IMR-90 (cell line): ENCODE measurements around the gene COL28A1. TPM values are rescaled to one million over a fixed set of nuclear protein-coding genes. Genes with fewer than 3 reads are reported as not detected.

ENCODE experiments used
- ATAC-seq: fragments of 200-7000 bp; cut with Tn5 transposase; 2 replicates; pipeline ENCODE4 v1.9.1; 2020; ENCODE audit warnings: low read depth, mild to moderate bottlenecking, moderate library complexity
- BruUV-seq: library from RNA; stranded (reverse); fragments of 400-500 nt; replicated peaks from 2 replicates; lab custom pipeline; 2021; lab: Mats Ljungman, UMichigan
- CTCF ChIA-PET: fragments of 300-600 bp; formaldehyde crosslinking; extraction: SDS; loops from one replicate; lab custom pipeline; 2021; ENCODE audit warnings: antibody characterized with exemption; lab: Yijun Ruan, JAX
- POLR2A ChIA-PET: fragments of 300-600 bp; sonication (Branson Sonifier 250); formaldehyde crosslinking; loops from one replicate; lab custom pipeline; 2022; ENCODE audit warnings: antibody characterized with exemption; ENCODE audit not compliant: unreplicated experiment; lab: Charles Lee
- DNase-seq: peaks from one replicate; pipeline ENCODE4 v3.0.0; 2013
- H2AFZ ChIP-seq: replicated peaks from 2 replicates; pipeline ENCODE3; 2013; ENCODE audit warnings: low read length, mild to moderate bottlenecking; ENCODE audit not compliant: poor library complexity
- H2AK5ac ChIP-seq: 2 replicates; pipeline ENCODE4 v1.6.1; 2013; ENCODE audit warnings: low read depth, low read length, inconsistent platforms
- H2AK9ac ChIP-seq: replicated peaks from 2 replicates; pipeline ENCODE3; 2013; ENCODE audit warnings: mild to moderate bottlenecking, low read depth, low read length, moderate library complexity; ENCODE audit not compliant: poor library complexity
- H2BK120ac ChIP-seq: 2 replicates; pipeline ENCODE4 v1.6.1; 2013; ENCODE audit warnings: low read depth, low read length, inconsistent platforms
- H2BK15ac ChIP-seq: 3 replicates; pipeline ENCODE4 v1.6.1; 2013; ENCODE audit warnings: low read depth, low read length, inconsistent platforms
- H2BK20ac ChIP-seq: 2 replicates; pipeline ENCODE4 v1.6.1; 2013; ENCODE audit warnings: low read depth, mild to moderate bottlenecking, inconsistent platforms, low read length, moderate library complexity
- H2BK5ac ChIP-seq: 2 replicates; pipeline ENCODE4 v1.6.1; 2013; ENCODE audit warnings: mild to moderate bottlenecking, low read depth, low read length, inconsistent platforms; ENCODE audit not compliant: poor library complexity, severe bottlenecking
- H3K14ac ChIP-seq: replicated peaks from 2 replicates; pipeline ENCODE4 v1.6.1; 2013; ENCODE audit warnings: low read depth, low read length, inconsistent platforms
- H3K18ac ChIP-seq: 2 replicates; pipeline ENCODE4 v1.6.1; 2013; ENCODE audit warnings: low read depth, low read length, control low read depth
- H3K23ac ChIP-seq: 2 replicates; pipeline ENCODE4 v1.6.1; 2013; ENCODE audit warnings: low read depth, low read length, inconsistent platforms
- H3K27ac ChIP-seq: 2 replicates; pipeline ENCODE4 v1.5.1; 2013; ENCODE audit warnings: mild to moderate bottlenecking, control low read depth, low read length; ENCODE audit not compliant: insufficient read depth
- H3K27me3 ChIP-seq: 2 replicates; pipeline ENCODE4 v1.6.1; 2013; ENCODE audit warnings: low read length; ENCODE audit not compliant: control insufficient read depth, insufficient read depth
- H3K36me3 ChIP-seq: 2 replicates; pipeline ENCODE4 v1.6.1; 2013; ENCODE audit warnings: low read length, mixed read lengths; ENCODE audit not compliant: control insufficient read depth, insufficient read depth
- H3K4ac ChIP-seq: 2 replicates; pipeline ENCODE4 v1.6.1; 2013; ENCODE audit warnings: low read depth, low read length, inconsistent platforms
- H3K4me1 ChIP-seq: 2 replicates; pipeline ENCODE4 v1.6.1; 2013; ENCODE audit warnings: low read length, mixed read lengths; ENCODE audit not compliant: control insufficient read depth, insufficient read depth
- H3K4me2 ChIP-seq: 2 replicates; pipeline ENCODE4 v1.6.1; 2013; ENCODE audit warnings: low read depth, mild to moderate bottlenecking, control low read depth, low read length, moderate library complexity
- H3K4me3 ChIP-seq: 2 replicates; pipeline ENCODE4 v1.5.1; 2013; ENCODE audit warnings: low read depth, mild to moderate bottlenecking, control low read depth, low read length, moderate library complexity; ENCODE audit not compliant: insufficient read depth
- H3K56ac ChIP-seq: 2 replicates; pipeline ENCODE4 v1.6.1; 2013; ENCODE audit warnings: low read length, inconsistent platforms; ENCODE audit not compliant: insufficient read depth; ENCODE audit errors: extremely low read depth
- H3K79me1 ChIP-seq, 2 experiments: 2 replicates each; pipeline ENCODE4 v1.6.1; 2013; ENCODE audit warnings: low read length in 2 of 2, inconsistent platforms in 1 of 2, low read depth in 1 of 2
- H3K9ac ChIP-seq: 2 replicates; pipeline ENCODE4 v1.6.1; 2013; ENCODE audit warnings: low read depth, low read length, control low read depth
- H3K9me1 ChIP-seq: 2 replicates; pipeline ENCODE4 v1.6.1; 2013; ENCODE audit warnings: low read length, inconsistent platforms; ENCODE audit not compliant: insufficient read depth
- H3K9me3 ChIP-seq: 2 replicates; pipeline ENCODE4 v1.6.1; 2013; ENCODE audit warnings: low read length; ENCODE audit not compliant: control insufficient read depth, insufficient read depth
- H4K20me1 ChIP-seq: 2 replicates; pipeline ENCODE4 v1.6.1; 2013; ENCODE audit warnings: low read length, inconsistent platforms; ENCODE audit not compliant: insufficient read depth
- H4K5ac ChIP-seq: 2 replicates; pipeline ENCODE4 v1.6.1; 2013; ENCODE audit warnings: mild to moderate bottlenecking, low read depth, low read length, control low read depth
- H4K8ac ChIP-seq, 2 experiments: 2 replicates each; pipeline ENCODE4 v1.6.1; 2013; ENCODE audit warnings: low read depth in 2 of 2, low read length in 2 of 2, control low read depth in 1 of 2, inconsistent platforms in 1 of 2
- H4K91ac ChIP-seq: 2 replicates; pipeline ENCODE4 v1.6.1; 2013; ENCODE audit warnings: low read depth, low read length, inconsistent platforms; ENCODE audit not compliant: insufficient read depth
- BHLHE40 ChIP-seq: fragments of 150-350 bp; IDR thresholded peaks from 2 replicates; pipeline ENCODE4 v1.6.1; 2016; ENCODE audit warnings: mild to moderate bottlenecking, low read depth, low read length
- CEBPB ChIP-seq: IDR thresholded peaks from 2 replicates; pipeline ENCODE4 v1.6.1; 2012; ENCODE audit warnings: low read depth, low read length, improper control_type of control experiment
- CHD1 ChIP-seq: IDR thresholded peaks from 2 replicates; pipeline ENCODE4 v1.6.1; 2012; ENCODE audit warnings: low read depth, low read length, improper control_type of control experiment
- CTCF ChIP-seq: conservative IDR thresholded peaks from 2 replicates; pipeline ENCODE4 v1.5.1; 2012; ENCODE audit warnings: mild to moderate bottlenecking, low read depth, low read length, improper control_type of control experiment
- ELK1 ChIP-seq: fragments of 150-350 bp; IDR thresholded peaks from 2 replicates; pipeline ENCODE4 v1.6.1; 2016; ENCODE audit warnings: low read depth, mild to moderate bottlenecking, low read length, moderate library complexity, borderline replicate concordance
- FOS ChIP-seq: fragments of 150-350 bp; IDR thresholded peaks from 2 replicates; pipeline ENCODE4 v1.6.1; 2016; ENCODE audit warnings: low read depth, low read length
- MAFK ChIP-seq: IDR thresholded peaks from 2 replicates; pipeline ENCODE4 v1.6.1; 2012; ENCODE audit warnings: low read depth, low read length, improper control_type of control experiment
- MAZ ChIP-seq: IDR thresholded peaks from 2 replicates; pipeline ENCODE4 v1.6.1; 2012; ENCODE audit warnings: low read depth, mild to moderate bottlenecking, low read length, improper control_type of control experiment, moderate library complexity, borderline replicate concordance
- MXI1 ChIP-seq: IDR thresholded peaks from 2 replicates; pipeline ENCODE4 v1.6.1; 2012; ENCODE audit warnings: low read depth, mild to moderate bottlenecking, low read length, moderate library complexity, borderline replicate concordance
- NFE2L2 ChIP-seq: fragments of 150-350 bp; IDR thresholded peaks from 2 replicates; pipeline ENCODE4 v1.6.1; 2016; ENCODE audit warnings: low read depth, mild to moderate bottlenecking, low read length
- POLR2A ChIP-seq: IDR thresholded peaks from 2 replicates; pipeline ENCODE4 v1.6.1; 2012; ENCODE audit warnings: mild to moderate bottlenecking, low read depth, low read length
- RAD21 ChIP-seq: IDR thresholded peaks from 2 replicates; pipeline ENCODE4 v1.6.1; 2012; ENCODE audit warnings: low read length, improper control_type of control experiment
- RCOR1 ChIP-seq: IDR thresholded peaks from 2 replicates; pipeline ENCODE4 v1.6.1; 2012; ENCODE audit warnings: mild to moderate bottlenecking, low read length, improper control_type of control experiment; ENCODE audit not compliant: insufficient replicate concordance
- RFX5 ChIP-seq: IDR thresholded peaks from 2 replicates; pipeline ENCODE4 v1.8.0; 2012; ENCODE audit warnings: low read depth, mild to moderate bottlenecking, low read length, moderate library complexity
- SMC3 ChIP-seq: fragments of 150-350 bp; IDR thresholded peaks from 2 replicates; pipeline ENCODE4 v1.6.1; 2016; ENCODE audit warnings: low read depth, mild to moderate bottlenecking, antibody characterized with exemption, low read length, moderate library complexity
- USF2 ChIP-seq: fragments of 150-350 bp; IDR thresholded peaks from 2 replicates; pipeline ENCODE4 v1.6.1; 2017; ENCODE audit warnings: mild to moderate bottlenecking, antibody characterized with exemption, low read length, low read depth
- WGBS, 2 experiments: methylation state at CpG; one replicate each; pipeline versions ENCODE4 v1.1.5 to v1.1.7; 2013; ENCODE audit warnings: missing lambda C conversion rate in 2 of 2; ENCODE audit not compliant: insufficient read length in 1 of 2; ENCODE audit errors: extremely low coverage in 2 of 2; 5-methylcytosine and 5-hydroxymethylcytosine counted together
- dilution Hi-C: fragments of 300-500 bp; cut with HindIII; formaldehyde crosslinking; loops from one replicate; pipeline ENCODE4 v1.14.3; 2018; ENCODE audit warnings: low sequenced_read_pairs; ENCODE audit not compliant: unreplicated experiment
- in situ Hi-C: fragments of 300-500 bp; cut with MboI; formaldehyde crosslinking; loops from 3 replicates; pipeline ENCODE4 v1.14.3; 2019; ENCODE audit warnings: low sequenced_read_pairs, inconsistent platforms, mixed read lengths
- intact Hi-C: fragments of 100-400 bp; cut with micrococcal nuclease; formaldehyde crosslinking; loops from 2 replicates; pipeline ENCODE4 v1.10.0; 2022
- polyA plus RNA-seq, 3 experiments: library from polyadenylated mRNA; depleted of rRNA; stranded (reverse); fragments of >200 nt; gene quantifications; 2 replicates each; pipeline ENCODE4 v1.2.3, GENCODE V29; 2012; ENCODE audit warnings: low replicate concordance in 1 of 3
- total RNA-seq: library from RNA; depleted of rRNA; stranded (reverse); fragments of >200 nt; gene quantifications from 2 replicates; pipeline ENCODE4 v1.2.3, GENCODE V29; 2012

The COL28A1 gene
- total and polyA plus RNA-seq, 2 of the 4 experiments (the other 2 are of a cell fraction): under 0.01 to 0.05 TPM

GRCh38 chr7:7529328-7529727 is 6.3 kb downstream of the COL28A1 start:
- H3K4ac ChIP-seq: no peak overlapping the region
- no peaks in the 10 kb centered on the region for H3K36me3 ChIP-seq
- no peak overlapping the region for H2AK9ac ChIP-seq
- no peak overlapping the region for H3K9ac ChIP-seq
- no peak overlapping the region for H3K56ac ChIP-seq
- no peak overlapping the region for H2BK15ac ChIP-seq
- CTCF ChIA-PET: interaction anchor here (0.7 to 1.3 kb wide), 2 partner anchors 16 to 219 kb away, joined by 3 read pairs; no protein-coding TSS in a partner anchor
- no peak overlapping the region for H3K4me3 ChIP-seq
- no peaks in the 10 kb centered on the region for H3K79me1 ChIP-seq
- H2AK5ac ChIP-seq: no peak overlapping the region
- H2BK120ac ChIP-seq: no peak overlapping the region
- no peaks in the 10 kb centered on the region for H3K9me3 ChIP-seq
- no peak overlapping the region for H3K14ac ChIP-seq
- POLR2A ChIA-PET: no interaction called here
- no peak overlapping the region for H4K91ac ChIP-seq
- no peak overlapping the region for H3K4me2 ChIP-seq
- H3K4me1 ChIP-seq: no peaks in the 10 kb centered on the region
- TF ChIP-seq BHLHE40 (no peak), RAD21 (no peak), MAFK (no peak), RFX5 (no peak), RCOR1 (no peak), POLR2A (no peak), SMC3 (no peak), CTCF (no peak), MXI1 (no peak), NFE2L2 (no peak), ELK1 (no peak), USF2 (no peak), FOS (no peak), MAZ (no peak), CHD1 (no peak), CEBPB (no peak)
- no peak for DNase-seq
- dilution Hi-C loops (no loop called here), intact Hi-C loops (no loop called here), in situ Hi-C loops (no loop called here)
- H3K9me1 ChIP-seq: no peaks in the 10 kb centered on the region
- no peak overlapping the region for H4K5ac ChIP-seq
- H2AFZ ChIP-seq: no peak overlapping the region
- no TSS peak for BruUV-seq
- no peak overlapping the region for H3K18ac ChIP-seq
- no peak overlapping the region for H3K27ac ChIP-seq
- H4K20me1 ChIP-seq: no peaks in the 10 kb centered on the region
- H3K23ac ChIP-seq: no peak overlapping the region
- no peak overlapping the region for H2BK20ac ChIP-seq
- WGBS, 2 experiments: 90% methylated on average over 2 of the region's 4 CpGs; no CpG with 5 or more reads in 1 of the 2 experiments
- ATAC-seq: no peak
- H3K27me3 ChIP-seq: no peaks in the 10 kb centered on the region
- no peak overlapping the region for H4K8ac ChIP-seq
- H2BK5ac ChIP-seq: no peak overlapping the region
